Eye (tissue), 1 donor: Measurements from ENCODE around the gene KRT73.
"Not testable (repeated sequence)": the region's sequence is repeated elsewhere in the genome, so short reads cannot be mapped to it uniquely, and the experiment has no call there.

Experiments used
- DNase-seq: peaks from one replicate; pipeline ENCODE4 v3.0.0-alpha.2; 2015

Gene KRT73

GRCh38 chr12:52600071-52600470 is 18.3 kb downstream of the KRT73 start:
- DNase-seq = no peak

GRCh38 chr12:52598966-52599365 is 19.4 kb downstream of the KRT73 start:
- no peak for DNase-seq

- not testable (repeated sequence) for DNase-seq
Measured at GRCh38 chr12:52594237-52594636, 24.1 kb downstream of the KRT73 start.

GRCh38 chr12:52591521-52591920 is 26.8 kb downstream of the KRT73 start:
- DNase-seq = no peak

GRCh38 chr12:52590021-52590420 is 28.3 kb downstream of the KRT73 start:
- no peak for DNase-seq

- DNase-seq = no peak
Measured at GRCh38 chr12:52587563-52587962, 30.8 kb downstream of the KRT73 start.

- DNase-seq = no peak
Measured at GRCh38 chr12:52585946-52586345, 32.4 kb downstream of the KRT73 start.

- no peak for DNase-seq
Measured at GRCh38 chr12:52585066-52585465, 33.3 kb downstream of the KRT73 start.

- no peak for DNase-seq
Measured at GRCh38 chr12:52584156-52584682, 34.1 kb downstream of the KRT73 start.

- peak; percentile 84 for DNase-seq
Measured at GRCh38 chr12:52582971-52583456, 35.3 kb downstream of the KRT73 start.

GRCh38 chr12:52582486-52582885 is 35.9 kb downstream of the KRT73 start:
- no peak for DNase-seq

GRCh38 chr12:52581481-52581880 is 36.9 kb downstream of the KRT73 start:
- DNase-seq = no peak

- DNase-seq = no peak
Measured at GRCh38 chr12:52581066-52581465, 37.3 kb downstream of the KRT73 start.

GRCh38 chr12:52580496-52580895 is 37.9 kb downstream of the KRT73 start:
- DNase-seq = peak; percentile 18

GRCh38 chr12:52579468-52580465 is 38.6 kb downstream of the KRT73 start:
- DNase-seq = peak; percentile 17

- DNase-seq = no peak
Measured at GRCh38 chr12:52578469-52578868, 39.9 kb downstream of the KRT73 start.

- no peak for DNase-seq
Measured at GRCh38 chr12:52577316-52577715, 41.0 kb downstream of the KRT73 start.

- DNase-seq = no peak
Measured at GRCh38 chr12:52575948-52576347, 42.4 kb downstream of the KRT73 start.

- no peak for DNase-seq
Measured at GRCh38 chr12:52575256-52575655, 43.1 kb downstream of the KRT73 start.

- DNase-seq = no peak
Measured at GRCh38 chr12:52573743-52574142, 44.6 kb downstream of the KRT73 start, which contains the start of gene KRT74. Gene KRT74, minus strand, starts transcription at chr12:52573843. Its CDS starts 66 bp downstream, at chr12:52573777.

- DNase-seq = no peak
Measured at GRCh38 chr12:52573306-52573705, 45.1 kb downstream of the KRT73 start.

GRCh38 chr12:52570511-52570910 is 47.8 kb downstream of the KRT73 start:
- DNase-seq = no peak

GRCh38 chr12:52568111-52568510 is 50.2 kb downstream of the KRT73 start:
- DNase-seq = no peak

GRCh38 chr12:52566847-52567291 is 51.5 kb downstream of the KRT73 start:
- peak; percentile 72 for DNase-seq
